Breast epithelium (tissue), 3 donors: ENCODE data around the gene PHLDA3.

Experiments
- POLR2A ChIP-seq: fragments of 450-650 bp; IDR thresholded peaks from one replicate; pipeline ENCODE4 v1.6.1; 2016; ENCODE audit warnings: antibody characterized with exemption, mild to moderate bottlenecking, moderate library complexity
- TF ChIP-seq, protein P1 (sequence below), 3 donors: fragments of 450-650 bp; IDR thresholded peaks; one replicate each; pipeline ENCODE4 v1.5.1; 2016 to 2017; ENCODE audit warnings: antibody characterized with exemption in 3 of 3, mild to moderate bottlenecking in 3 of 3, moderate library complexity in 3 of 3

GRCh38 chr1:201447903-201448871 is 20.8 kb downstream of the PHLDA3 start:
- TF ChIP-seq, protein P1, sequence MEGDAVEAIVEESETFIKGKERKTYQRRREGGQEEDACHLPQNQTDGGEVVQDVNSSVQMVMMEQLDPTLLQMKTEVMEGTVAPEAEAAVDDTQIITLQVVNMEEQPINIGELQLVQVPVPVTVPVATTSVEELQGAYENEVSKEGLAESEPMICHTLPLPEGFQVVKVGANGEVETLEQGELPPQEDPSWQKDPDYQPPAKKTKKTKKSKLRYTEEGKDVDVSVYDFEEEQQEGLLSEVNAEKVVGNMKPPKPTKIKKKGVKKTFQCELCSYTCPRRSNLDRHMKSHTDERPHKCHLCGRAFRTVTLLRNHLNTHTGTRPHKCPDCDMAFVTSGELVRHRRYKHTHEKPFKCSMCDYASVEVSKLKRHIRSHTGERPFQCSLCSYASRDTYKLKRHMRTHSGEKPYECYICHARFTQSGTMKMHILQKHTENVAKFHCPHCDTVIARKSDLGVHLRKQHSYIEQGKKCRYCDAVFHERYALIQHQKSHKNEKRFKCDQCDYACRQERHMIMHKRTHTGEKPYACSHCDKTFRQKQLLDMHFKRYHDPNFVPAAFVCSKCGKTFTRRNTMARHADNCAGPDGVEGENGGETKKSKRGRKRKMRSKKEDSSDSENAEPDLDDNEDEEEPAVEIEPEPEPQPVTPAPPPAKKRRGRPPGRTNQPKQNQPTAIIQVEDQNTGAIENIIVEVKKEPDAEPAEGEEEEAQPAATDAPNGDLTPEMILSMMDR (IDR thresholded peaks at IDR 0.05) = peak; percentile 74 to 92 (median 80)
- TF ChIP-seq POLR2A = no peak
